HG02938 (cell line): Measurements from ENCODE around the gene PNLDC1.
"Not testable (repeated sequence)": the region's sequence is repeated elsewhere in the genome, so short reads cannot be mapped to it uniquely, and the experiment has no call there.

ENCODE experiments used
- ATAC-seq: cut with Tn5 transposase; IDR thresholded peaks from one replicate; pipeline ENCODE4 v1.9.1; 2021; ENCODE audit warnings: mild to moderate bottlenecking, moderate library complexity; ENCODE audit not compliant: unreplicated experiment

The PNLDC1 gene

GRCh38 chr6:159844737-159845645 lies 44.9 kb downstream of the PNLDC1 start:
- no peak for ATAC-seq

- ATAC-seq: not testable (repeated sequence)
Observed at GRCh38 chr6:159848552-159848951, 48.5 kb downstream of the PNLDC1 start.

- ATAC-seq: not testable (repeated sequence)
Observed at GRCh38 chr6:159849851-159850250, 49.8 kb downstream of the PNLDC1 start.

GRCh38 chr6:159852877-159853276 lies 52.8 kb downstream of the PNLDC1 start:
- ATAC-seq: no peak

GRCh38 chr6:159853754-159854153 lies 53.7 kb downstream of the PNLDC1 start:
- ATAC-seq: no peak

GRCh38 chr6:159854959-159855358 lies 54.9 kb downstream of the PNLDC1 start:
- ATAC-seq: no peak

- ATAC-seq: no peak
Observed at GRCh38 chr6:159858259-159858658, 58.2 kb downstream of the PNLDC1 start.

- ATAC-seq: no peak
Observed at GRCh38 chr6:159860482-159860881, 60.4 kb downstream of the PNLDC1 start.

GRCh38 chr6:159862103-159862502 lies 62.0 kb downstream of the PNLDC1 start:
- no peak for ATAC-seq

- ATAC-seq: not testable (repeated sequence)
Observed at GRCh38 chr6:159863341-159863740, 63.3 kb downstream of the PNLDC1 start.

GRCh38 chr6:159865226-159865920 lies 65.3 kb downstream of the PNLDC1 start:
- ATAC-seq: no peak

- ATAC-seq: no peak
Observed at GRCh38 chr6:159866286-159867247, 66.5 kb downstream of the PNLDC1 start.
